Skin epidermis (tissue), 12 donors: Measurements from ENCODE around the gene IGSF3.
A peak's percentile ranks its signal among the peaks of the same experiment; 100 is the strongest.

Experiments
- H3K27ac ChIP-seq, 21 experiments: fragments of 200-600 bp; sonication (generic) in 11 of 21; one replicate each; pipeline ENCODE4 v1.5.0; 2020; ENCODE audit warnings: mild to moderate bottlenecking in 3 of 21, inconsistent platforms in 2 of 21, moderate library complexity in 2 of 21
- H3K4me3 ChIP-seq, 7 experiments: fragments of 200-600 bp; sonication (generic) in 2 of 7; one replicate each; pipeline ENCODE4 v1.5.0; 2020; ENCODE audit warnings: inconsistent platforms in 2 of 7, mild to moderate bottlenecking in 2 of 7, moderate library complexity in 1 of 7

The IGSF3 gene

DNA sequence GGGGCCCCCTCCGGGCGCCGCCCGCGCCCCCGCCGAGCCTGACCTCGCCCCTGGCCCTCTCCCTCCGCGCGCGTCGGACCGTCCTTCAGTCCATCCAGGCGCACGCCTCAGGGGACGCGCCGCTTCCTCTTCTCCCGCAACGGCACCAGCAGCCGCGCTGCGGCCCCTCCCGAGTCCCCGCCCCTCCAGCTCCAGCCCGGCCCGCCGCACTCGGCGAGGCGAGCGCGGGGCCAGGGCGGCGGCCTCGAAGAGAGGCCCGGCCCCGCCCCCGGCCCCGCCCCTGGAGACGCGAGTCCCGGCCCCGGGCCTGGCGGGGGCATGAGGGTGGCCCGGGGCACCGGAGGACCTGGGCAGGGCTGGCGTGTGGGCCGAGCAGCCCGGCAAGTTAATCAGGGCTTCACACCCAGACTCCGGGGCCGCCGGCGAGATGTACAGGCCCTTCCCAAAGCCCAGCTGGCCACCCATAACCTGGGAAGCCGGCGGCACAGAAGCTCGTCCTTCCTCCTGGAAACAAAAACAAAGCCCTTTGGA is at the start of gene IGSF3:
TSS of gene IGSF3 (minus strand) at position 159 of the 531 bp plus-strand sequence. CDS start 1,407 bp downstream, outside the sequence.
- H3K27ac ChIP-seq = peak within 1 kb of the TSS in 20 of 21 experiments; percentile 53 to 88 (median 76)
- H3K4me3 ChIP-seq = peak within 1 kb of the TSS; percentile 60 to 84 (median 67)

DNA sequence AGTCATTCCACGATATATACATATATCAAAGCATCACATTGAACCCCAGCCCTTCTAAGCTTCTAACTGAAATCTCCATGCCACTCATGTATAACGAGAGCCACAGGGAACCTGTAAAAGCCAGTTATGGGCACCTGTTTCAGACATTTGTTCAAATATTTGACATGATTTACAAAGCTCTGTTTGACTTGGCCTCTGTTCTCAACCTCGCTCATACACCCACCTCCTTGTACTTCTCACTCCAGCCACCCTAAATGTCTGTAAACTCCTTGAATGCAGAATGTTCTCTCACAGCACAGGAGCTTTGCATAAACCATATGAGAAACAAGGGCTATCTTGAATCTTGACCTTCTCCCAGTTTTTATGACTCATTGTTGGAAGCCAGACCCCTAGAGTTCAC is 49.8 kb upstream of the IGSF3 start:
- Histone ChIP-seq H3K27ac (no peak overlapping the region), H3K4me3 (no peak overlapping the region)

DNA sequence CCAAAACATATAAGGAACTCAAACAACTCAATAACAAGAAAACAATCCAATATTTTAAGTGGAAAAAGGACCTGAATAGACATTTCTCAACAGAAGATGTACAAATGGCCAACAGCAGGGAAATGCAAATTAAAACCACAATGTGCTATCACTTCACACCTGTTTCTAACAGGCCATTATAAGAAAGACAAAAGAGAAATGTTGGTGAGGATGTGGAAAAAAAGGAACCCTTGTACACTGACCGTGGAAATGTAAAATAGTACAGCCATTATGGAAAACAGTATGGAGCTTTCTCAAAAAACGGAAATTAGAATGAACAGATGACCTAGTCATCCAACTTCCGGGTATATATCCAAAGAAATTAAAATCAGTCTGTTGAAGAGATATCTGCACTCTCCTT is 48.9 kb upstream of the IGSF3 start:
- H3K4me3 ChIP-seq = no peak overlapping the region

DNA sequence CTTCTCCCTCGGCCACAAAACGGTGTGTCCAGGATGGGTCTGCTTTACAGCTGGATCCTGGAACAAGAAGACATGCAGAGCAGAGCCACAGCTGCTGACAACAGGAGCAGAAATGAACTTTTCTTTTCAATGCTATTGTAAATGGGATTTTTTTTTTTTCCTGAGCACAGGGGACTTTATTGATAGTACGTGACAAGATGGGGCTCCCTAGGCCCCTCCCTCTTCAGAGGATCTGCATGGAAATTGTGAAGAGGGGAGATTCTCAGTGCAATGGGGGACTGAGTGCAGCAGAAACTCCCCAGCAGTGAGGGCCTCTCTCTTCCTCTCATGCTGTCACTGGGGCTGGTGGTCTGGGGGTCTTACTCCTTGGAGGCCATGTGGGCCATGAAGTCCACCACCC is 45.9 kb upstream of the IGSF3 start:
- no peak overlapping the region for H3K27ac ChIP-seq
- no peak overlapping the region for H3K4me3 ChIP-seq

More for the DNA sequence above, 48.9 kb upstream of the IGSF3 start:
- H3K27ac ChIP-seq = no peak overlapping the region

DNA sequence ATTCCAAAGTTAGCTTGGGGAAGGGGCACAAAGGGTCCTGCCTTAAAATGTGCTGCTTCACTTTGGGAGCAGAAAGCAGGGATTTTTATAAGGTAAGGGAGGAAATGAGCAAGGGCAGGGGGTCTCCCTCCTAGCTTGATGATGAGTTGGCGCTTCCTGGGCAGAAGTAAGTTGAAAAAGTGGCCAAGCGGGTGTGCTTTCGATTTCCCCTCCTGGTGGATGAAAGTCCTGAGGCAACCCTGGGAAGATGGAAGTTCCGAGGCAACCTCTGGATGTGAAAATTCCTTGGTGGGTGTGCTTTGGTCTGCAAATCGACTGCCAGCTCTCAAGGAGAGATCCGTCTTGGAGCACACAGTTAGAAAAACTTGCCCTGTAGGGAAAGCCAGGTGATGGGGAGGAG is 45.0 kb upstream of the IGSF3 start:
- no peak overlapping the region for H3K4me3 ChIP-seq

DNA sequence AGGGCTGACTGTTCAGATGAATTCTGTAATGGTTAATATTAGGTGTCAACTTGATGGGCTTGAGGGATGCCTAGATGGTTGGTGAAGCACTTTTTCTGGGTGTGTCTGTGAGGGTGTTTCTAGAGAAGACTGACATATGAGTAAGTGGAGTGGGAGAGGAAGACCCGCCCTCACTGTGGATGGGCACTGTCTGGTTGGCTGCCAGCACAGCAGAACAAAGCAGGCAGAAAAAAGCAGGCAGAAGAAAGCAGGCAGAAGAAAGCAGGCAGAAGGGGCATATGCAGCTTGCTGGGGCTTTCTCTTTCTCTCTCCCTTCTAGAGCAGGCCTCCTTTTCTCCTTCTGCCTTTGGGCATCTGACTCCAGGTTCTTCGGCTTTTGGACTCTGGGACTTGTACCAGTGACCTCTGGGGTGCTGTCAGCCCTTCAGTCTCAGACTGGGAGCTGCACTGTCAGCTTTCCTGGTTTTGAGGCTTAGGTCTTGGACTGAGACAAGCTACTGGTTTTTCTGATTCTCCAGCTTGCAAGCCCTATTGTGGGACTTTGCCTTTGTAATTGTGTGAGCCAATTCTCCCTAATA is 43.8 kb upstream of the IGSF3 start:
- Histone ChIP-seq H3K27ac (peak overlapping the region in 3 of 21 experiments; percentile 17 to 47 (median 35)), H3K4me3 (no peak overlapping the region)

More for the DNA sequence above, 45.0 kb upstream of the IGSF3 start:
- no peak overlapping the region for H3K27ac ChIP-seq

DNA sequence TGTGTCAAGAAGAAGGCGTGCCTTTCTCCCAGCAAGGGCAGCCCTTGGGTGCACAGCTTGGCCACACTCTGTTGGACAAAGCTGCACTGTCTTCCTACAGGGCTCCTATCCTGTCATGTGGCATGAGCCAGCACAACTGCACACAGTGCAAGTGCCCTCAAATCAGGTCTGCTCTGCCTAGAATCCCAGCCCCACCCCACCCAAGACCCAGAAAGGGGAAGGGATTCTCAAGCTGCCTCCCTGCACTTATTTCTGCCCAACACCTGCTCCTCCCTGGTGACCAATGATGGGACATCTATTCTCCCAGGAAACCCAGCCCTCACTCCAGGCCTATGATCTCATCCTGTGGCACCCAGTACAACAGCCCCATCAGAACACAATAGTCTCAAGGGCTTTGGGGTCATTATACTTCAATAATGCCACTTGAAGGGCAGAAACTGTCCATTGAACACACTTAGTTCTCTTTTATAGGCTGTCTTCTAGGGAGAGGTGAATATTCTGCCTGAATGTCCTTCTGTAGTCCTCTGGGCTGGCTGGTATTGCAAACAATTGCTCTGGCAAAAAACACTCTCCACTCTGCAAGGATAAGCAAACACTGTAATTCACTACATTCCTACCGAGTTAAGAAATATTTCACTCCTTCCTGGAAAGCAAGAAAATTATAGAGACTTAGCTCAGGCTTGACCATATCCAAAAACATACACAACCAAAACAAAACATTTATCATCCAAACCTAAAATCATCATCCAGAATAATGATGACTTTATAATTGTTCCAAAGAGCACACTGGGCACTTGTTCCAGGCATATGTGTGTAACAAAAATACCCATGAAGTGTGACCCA is 43.1 kb upstream of the IGSF3 start:
- peak overlapping the region in 3 of 21 experiments; percentile 8 to 35 (median 27) for H3K27ac ChIP-seq
- no peak overlapping the region for H3K4me3 ChIP-seq

DNA sequence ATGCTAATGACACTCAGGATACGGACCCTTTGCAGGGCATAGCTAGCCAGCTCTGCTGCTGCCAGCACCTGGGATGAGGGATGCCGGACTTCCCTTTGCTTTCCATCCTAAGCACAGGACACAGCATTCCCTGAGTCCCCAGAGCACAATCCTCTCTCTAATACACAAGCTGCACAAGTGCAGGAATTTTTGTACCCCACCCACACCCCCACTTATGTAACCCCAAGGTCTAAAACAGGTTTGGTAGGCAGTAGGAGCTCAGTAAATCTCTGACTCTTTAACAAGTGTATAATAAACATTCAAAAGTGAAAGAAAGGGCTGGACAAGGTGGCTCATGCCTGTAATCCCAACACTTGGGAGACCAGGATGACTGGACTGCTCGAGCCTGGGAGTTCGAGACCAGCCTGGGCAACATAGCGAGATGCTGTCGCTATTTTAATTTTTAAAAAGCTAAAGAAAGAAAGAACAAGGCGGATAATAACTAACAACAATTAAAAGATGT is 42.2 kb upstream of the IGSF3 start:
- H3K27ac ChIP-seq = peak overlapping the region in 1 of 21 experiments; percentile 8
- H3K4me3 ChIP-seq = no peak overlapping the region

DNA sequence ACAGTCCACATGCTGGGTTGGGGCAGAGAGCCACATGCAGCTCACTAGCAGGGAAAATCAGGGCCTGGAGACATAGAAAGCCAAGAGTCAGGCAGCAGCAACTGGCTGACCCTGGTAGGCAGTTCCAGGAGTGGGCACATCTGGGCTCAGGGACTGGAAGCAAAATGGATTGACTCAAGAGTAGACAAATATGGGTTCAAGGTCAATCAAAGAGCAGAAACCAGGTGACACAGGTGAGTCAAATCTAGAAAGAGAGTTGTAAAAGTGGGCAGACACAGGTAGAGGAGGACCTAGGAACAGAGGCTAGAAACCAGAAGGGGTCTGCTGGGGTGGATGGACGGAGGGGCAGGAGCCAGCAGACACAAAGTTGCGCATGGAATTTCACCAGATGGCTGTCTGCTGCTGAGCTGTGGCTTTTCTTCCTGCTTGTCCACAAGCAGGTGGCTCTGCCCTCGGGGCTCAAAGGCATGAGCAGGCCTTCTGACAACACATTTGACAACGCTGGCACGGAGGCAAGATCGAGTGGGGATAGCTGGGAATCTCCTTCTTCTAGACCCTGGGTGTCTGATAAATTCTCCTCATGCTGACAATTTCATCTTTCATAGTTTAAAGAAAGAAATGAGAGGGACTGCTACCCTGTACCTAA is 40.8 kb upstream of the IGSF3 start:
- H3K4me3 ChIP-seq = no peak overlapping the region
- peak overlapping the region in 1 of 21 experiments; percentile 1 for H3K27ac ChIP-seq

DNA sequence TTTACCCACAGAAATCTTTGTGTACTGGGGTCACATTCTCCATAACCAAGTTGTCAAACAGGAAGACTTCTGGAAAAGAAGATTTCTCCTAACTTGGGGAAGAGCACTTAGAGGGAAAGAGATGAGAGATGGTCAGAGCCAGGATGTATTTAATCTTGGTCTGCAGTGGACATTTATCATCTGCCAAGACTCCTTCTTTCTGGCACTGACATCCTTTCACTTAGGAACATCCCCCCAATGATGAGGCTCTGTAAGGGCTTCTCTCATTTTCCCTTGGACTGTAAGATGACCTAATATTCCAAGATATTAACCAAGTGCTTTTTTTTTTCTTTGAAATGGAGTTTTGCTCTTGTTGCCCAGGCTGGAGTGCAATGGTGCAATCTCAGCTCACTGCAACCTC is 39.3 kb upstream of the IGSF3 start:
- Histone ChIP-seq H3K4me3 (no peak overlapping the region), H3K27ac (no peak overlapping the region)

DNA sequence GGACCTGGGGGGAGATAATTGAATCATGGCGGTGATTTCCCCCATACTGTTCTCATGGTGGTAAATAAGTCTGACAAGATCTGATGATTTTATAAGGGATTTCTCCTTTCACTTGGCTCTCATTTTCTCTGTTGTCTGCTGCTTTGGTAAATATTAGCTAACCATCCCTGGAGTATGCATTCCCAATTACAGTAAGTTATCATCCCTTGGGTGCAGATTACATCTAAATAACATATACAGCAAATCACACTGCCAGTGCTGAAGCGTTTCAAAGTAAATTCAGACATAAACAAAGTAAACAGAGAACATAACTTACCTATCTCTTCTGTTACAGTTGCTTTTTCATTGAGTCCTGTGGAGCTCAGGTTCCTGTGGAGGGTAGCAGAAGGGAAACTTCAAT is 38.6 kb upstream of the IGSF3 start:
- no peak overlapping the region for H3K27ac ChIP-seq
- no peak overlapping the region for H3K4me3 ChIP-seq

DNA sequence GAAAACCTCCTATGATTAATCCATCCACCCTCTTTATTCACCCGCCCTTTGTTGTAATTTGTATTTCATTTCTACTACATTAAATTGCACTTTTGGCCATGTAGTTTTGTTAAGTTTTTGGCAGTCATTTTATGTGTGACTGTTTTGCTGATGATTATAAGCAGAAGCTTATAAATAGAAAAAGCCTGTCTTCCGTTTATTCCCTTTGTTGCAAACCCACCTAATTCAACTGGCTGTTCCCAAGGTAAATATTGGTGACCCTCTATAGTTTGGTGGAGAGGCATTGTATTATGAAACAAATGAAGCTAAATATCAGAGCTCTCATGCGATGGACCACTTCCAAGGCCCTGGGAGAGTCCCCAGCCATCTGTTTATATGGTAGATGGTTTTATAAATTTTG is 36.7 kb upstream of the IGSF3 start:
- no peak overlapping the region for H3K27ac ChIP-seq
- H3K4me3 ChIP-seq = no peak overlapping the region

DNA sequence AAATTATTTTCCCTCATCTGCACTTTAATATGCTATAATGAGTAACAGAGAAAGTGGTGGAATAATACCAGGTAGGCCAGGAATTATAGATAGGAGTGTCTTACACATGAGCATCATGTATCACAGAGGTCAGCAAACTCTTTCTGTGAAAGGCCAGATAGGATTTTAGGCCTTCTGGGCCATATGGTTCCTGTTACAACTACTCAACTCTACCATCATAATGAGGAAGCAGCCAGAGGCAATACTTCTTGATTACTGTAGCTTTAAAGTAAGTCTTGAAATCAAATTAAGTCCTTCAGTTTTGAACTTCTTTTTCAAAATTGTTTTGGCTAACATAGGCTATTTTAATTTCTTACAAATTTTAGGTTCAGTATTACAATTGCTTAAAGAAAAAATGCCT is 32.1 kb upstream of the IGSF3 start:
- H3K4me3 ChIP-seq = no peak overlapping the region
- no peak overlapping the region for H3K27ac ChIP-seq

DNA sequence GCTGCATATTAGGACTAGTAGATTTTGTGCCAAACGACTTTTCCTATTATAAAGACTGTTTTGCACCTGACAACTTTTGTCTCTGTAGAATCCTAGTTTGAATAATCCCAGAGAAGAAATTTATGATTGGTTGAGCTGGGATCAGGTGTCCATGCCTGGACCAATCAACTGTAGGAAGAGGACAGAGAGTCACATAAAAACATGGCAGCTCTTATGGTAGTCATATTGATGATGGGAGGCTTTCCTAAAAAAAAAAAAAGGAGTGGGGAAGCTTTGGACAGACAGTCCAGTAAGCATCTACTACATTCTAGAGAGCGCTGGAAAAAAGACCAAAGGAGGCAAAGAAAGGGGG is 30.7 kb upstream of the IGSF3 start:
- no peak overlapping the region for H3K4me3 ChIP-seq
- H3K27ac ChIP-seq = no peak overlapping the region

DNA sequence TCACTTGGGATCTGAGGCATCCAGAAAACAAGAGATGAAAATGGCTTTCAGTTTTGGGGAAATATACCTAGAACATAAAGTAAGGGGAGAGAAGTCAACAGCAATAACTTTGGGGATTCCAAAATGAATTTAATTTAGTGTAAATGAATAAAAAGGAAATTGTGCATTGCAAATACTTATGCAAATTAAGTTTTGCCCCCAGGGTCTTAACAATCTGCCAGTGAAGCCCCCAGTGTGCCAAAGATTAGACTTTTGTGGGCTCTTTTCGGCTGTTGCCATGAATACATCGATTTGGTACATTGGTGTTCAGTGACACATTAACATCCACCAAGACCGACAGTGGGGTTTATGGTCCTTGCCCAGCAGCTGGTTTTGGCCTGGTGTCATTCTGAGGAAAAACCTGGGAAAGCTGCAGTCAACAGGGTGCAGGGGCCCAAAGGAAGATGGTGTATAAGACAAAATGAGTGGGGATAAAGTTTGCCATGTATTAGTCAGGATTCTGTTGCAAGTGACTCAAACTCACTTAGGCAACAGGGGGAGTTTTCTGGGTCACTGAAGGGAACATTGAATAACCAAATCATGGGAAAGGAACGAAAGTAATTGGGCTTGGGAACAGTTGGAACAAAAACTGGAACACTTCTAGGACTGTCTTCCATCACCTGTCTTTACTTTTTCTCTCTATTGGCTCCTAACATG is 30.2 kb upstream of the IGSF3 start:
- Histone ChIP-seq H3K4me3 (no peak overlapping the region), H3K27ac (peak overlapping the region in 1 of 21 experiments; percentile 39)

DNA sequence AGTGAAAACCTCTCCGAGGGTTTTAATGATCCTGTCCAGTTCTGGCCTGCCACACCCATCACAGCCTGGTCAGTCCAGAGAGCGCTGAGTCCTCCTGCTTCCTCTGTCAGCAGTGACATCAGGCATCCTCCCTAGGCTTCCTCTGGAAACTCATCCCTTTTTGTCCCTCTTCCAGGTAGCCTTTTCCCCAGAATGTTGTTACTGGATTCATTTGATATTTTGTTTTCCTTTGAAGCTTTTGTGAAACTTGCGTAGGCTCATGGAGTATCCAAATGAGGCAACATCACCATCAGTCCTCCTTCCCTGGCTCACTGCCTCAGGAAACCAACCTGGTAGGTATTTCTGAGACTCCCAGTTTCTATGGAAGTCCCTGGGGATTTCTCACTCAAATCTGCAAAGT is 27.0 kb upstream of the IGSF3 start:
- peak overlapping the region in 19 of 21 experiments; percentile 37 to 88 (median 66) for H3K27ac ChIP-seq
- H3K4me3 ChIP-seq = no peak overlapping the region

DNA sequence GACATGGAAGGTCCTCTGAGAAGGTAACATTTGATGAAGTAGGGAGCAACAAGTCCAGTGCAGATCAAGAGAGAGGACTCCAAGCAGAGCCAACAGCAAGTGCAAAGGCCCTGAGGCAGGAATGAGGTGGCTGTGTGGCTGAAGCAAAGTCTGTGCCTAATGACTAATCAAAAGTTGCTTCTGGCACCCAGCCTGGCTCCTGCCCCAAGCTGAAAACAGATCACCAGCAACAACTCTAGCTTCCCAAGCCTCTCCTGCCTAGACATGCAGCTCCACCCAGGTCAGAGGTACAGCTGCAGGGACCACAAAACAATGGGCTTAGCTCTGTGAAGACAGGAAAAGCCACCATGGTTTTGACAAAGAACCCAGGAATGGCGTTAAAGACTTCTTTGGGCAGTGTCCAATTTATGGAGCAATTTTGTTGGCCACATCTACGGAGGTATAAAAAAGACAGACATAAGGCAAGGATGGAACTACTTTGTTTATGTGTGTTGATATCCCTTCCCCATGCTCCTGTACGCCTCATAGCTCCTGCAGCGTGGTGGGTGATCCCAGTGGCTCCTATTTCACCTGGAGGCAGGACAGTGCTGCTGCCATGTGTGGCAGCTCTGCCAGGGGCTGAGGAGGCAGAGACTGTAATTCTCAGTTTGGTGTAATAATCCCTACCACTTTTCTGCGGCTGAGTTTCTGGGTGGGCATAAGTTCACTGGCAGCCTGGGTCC is 26.4 kb upstream of the IGSF3 start:
- Histone ChIP-seq H3K27ac (peak overlapping the region in 19 of 21 experiments; percentile 37 to 88 (median 66)), H3K4me3 (no peak overlapping the region)

DNA sequence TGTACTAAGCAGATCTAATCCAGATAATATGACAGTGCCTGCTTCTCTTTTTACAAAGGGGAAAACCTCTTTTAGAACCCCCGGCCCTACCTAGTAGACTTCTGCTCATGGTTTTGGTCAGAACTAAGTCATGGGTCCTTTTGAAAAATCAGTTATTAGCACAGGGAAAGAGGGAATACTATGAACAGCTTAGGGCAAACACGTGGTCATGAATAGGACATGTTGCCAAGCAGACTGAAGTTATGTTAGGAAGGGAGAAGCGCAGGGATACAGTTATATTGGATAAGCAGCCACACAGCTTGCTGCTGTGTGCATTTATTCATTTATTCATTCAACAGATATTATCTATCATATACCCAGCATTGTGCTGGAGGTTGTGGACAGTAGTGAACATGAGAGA is 25.3 kb upstream of the IGSF3 start:
- peak overlapping the region in 1 of 21 experiments; percentile 2 for H3K27ac ChIP-seq

DNA sequence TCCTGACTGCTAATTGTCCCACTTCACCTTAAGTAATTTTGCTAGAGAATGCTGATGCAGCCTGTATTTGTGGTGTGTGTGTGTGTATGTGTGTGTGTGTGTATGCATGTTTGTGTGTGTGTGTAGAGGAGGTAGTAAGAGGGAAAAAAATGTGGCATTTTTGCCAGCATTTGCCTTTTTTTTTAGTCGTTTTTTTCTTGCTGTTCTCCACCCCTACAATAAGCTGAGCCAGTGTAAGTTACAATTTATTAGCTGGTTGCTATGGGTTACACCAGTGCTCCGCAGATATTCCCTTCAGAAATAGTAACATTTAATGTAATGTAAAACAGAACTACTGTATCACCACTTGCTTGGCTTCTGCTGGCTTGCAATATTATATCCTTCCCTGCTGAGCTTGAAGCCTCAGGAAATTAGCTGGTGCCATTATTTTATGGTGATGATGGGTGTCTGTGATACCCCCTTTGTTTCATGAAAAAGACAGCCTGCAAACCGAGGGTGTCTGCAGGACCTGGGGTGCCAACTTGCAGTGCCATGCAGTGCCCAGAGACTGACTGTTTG is 23.4 kb upstream of the IGSF3 start:
- no peak overlapping the region for H3K27ac ChIP-seq
- no peak overlapping the region for H3K4me3 ChIP-seq

More for the DNA sequence above, 25.3 kb upstream of the IGSF3 start:
- no peak overlapping the region for H3K4me3 ChIP-seq
